ENCODE data around the gene GALNT6. TPM values are rescaled to one million over a fixed set of nuclear protein-coding genes. Genes with fewer than 3 reads are reported as not detected.

Gene GALNT6
- total and polyA plus RNA-seq, 9 of the 15 experiments (the other 6 are each of a cell fraction or from before 2014, with no cell fraction given) = 1.5 to 8.6 (median 5.1) TPM

DNA sequence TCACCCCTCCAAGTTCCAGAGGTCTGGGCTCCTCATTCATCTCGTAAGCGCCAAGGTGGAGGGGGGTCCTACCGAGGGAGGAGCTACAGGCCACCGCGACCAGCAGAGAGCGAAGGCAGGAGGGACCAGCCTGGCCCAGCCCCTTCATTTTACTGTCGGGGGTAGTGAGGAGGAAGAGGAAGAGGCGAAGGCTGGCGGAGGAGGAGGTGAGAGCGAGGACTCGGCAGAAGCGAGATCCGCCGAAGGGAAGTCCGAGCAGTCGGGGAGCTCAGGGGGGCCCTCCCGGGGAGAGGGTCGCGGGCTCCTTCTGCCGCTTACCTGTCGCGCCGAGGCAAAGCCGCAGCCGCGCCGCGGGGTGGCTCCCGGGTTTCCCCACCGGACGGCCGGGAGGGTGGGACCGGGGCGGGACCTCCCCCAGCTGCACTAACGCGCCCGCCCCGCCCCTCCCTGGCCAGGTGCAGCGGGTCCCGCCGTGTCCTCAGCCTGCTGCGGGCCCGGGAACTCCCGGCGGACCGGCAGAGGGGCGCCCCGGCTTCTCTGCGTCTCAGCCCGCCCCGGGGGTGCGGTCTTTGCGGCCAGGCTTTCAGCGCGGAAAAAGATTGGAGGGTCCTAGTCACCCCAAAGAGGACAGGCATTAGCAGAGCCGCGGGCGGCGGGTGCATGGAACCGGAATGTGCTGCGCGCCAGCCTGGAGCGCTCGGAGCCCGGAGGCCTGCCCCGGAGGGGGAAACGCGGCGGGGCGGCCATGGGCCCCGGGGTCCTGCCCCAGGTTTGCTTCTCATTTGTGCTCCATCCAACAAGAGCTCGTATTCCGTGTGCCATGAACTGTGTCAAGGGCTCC lies at the start of gene GALNT6 (continued):
- TF ChIP-seq PHF8 (IDR thresholded peaks at IDR 0.05; ENCODE audit: borderline replicate concordance, low read length) = peak; percentile 63; the same call in 1 of the 2 replicates
- TF ChIP-seq RBFOX2 (IDR thresholded peaks at IDR 0.05; ENCODE audit: low read depth, low read length) = peak; percentile 61
- no peak for TF ChIP-seq EWSR1 (IDR thresholded peaks at IDR 0.05; ENCODE audit: borderline replicate concordance, low read depth, partially characterized antibody)
- TF ChIP-seq, protein P1, sequence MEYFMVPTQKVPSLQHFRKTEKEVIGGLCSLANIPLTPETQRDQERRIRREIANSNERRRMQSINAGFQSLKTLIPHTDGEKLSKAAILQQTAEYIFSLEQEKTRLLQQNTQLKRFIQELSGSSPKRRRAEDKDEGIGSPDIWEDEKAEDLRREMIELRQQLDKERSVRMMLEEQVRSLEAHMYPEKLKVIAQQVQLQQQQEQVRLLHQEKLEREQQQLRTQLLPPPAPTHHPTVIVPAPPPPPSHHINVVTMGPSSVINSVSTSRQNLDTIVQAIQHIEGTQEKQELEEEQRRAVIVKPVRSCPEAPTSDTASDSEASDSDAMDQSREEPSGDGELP (CRISPR knock-in tag; IDR thresholded peaks at IDR 0.05; ENCODE audit: borderline replicate concordance) = peak; percentile 68; the same call in 1 of the 2 replicates
- no peak for TF ChIP-seq SLC30A9 (CRISPR knock-in tag; IDR thresholded peaks at IDR 0.05)
- TF ChIP-seq YY1 (IDR thresholded peaks at IDR 0.05; ENCODE audit: borderline replicate concordance in 1 of 3, control insufficient read depth in 1 of 3, extremely low read depth in 1 of 3, insufficient read depth in 3 of 3, insufficient read length in 1 of 3, insufficient replicate concordance in 2 of 3, low read depth in 1 of 3, low read length in 2 of 3) = peak in 1 of 3 experiments; percentile 22
- TF ChIP-seq ZBTB7A (IDR thresholded peaks at IDR 0.05; ENCODE audit: borderline replicate concordance, control insufficient read depth, low read depth, low read length) = peak; percentile 81; the same call in 1 of the 2 replicates
- no peak for TF ChIP-seq CHD4 (IDR thresholded peaks at IDR 0.05; ENCODE audit: insufficient read depth, insufficient replicate concordance, low read depth, low read length, poor library complexity, severe bottlenecking)
- TF ChIP-seq, protein P2, sequence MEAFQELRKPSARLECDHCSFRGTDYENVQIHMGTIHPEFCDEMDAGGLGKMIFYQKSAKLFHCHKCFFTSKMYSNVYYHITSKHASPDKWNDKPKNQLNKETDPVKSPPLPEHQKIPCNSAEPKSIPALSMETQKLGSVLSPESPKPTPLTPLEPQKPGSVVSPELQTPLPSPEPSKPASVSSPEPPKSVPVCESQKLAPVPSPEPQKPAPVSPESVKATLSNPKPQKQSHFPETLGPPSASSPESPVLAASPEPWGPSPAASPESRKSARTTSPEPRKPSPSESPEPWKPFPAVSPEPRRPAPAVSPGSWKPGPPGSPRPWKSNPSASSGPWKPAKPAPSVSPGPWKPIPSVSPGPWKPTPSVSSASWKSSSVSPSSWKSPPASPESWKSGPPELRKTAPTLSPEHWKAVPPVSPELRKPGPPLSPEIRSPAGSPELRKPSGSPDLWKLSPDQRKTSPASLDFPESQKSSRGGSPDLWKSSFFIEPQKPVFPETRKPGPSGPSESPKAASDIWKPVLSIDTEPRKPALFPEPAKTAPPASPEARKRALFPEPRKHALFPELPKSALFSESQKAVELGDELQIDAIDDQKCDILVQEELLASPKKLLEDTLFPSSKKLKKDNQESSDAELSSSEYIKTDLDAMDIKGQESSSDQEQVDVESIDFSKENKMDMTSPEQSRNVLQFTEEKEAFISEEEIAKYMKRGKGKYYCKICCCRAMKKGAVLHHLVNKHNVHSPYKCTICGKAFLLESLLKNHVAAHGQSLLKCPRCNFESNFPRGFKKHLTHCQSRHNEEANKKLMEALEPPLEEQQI (IDR thresholded peaks at IDR 0.05) = no peak
- TF ChIP-seq ATF7 (IDR thresholded peaks at IDR 0.05) = 0 out of 2 replicates have a peak, but pooled peaks have one; percentile 10
- TF ChIP-seq, protein P3, sequence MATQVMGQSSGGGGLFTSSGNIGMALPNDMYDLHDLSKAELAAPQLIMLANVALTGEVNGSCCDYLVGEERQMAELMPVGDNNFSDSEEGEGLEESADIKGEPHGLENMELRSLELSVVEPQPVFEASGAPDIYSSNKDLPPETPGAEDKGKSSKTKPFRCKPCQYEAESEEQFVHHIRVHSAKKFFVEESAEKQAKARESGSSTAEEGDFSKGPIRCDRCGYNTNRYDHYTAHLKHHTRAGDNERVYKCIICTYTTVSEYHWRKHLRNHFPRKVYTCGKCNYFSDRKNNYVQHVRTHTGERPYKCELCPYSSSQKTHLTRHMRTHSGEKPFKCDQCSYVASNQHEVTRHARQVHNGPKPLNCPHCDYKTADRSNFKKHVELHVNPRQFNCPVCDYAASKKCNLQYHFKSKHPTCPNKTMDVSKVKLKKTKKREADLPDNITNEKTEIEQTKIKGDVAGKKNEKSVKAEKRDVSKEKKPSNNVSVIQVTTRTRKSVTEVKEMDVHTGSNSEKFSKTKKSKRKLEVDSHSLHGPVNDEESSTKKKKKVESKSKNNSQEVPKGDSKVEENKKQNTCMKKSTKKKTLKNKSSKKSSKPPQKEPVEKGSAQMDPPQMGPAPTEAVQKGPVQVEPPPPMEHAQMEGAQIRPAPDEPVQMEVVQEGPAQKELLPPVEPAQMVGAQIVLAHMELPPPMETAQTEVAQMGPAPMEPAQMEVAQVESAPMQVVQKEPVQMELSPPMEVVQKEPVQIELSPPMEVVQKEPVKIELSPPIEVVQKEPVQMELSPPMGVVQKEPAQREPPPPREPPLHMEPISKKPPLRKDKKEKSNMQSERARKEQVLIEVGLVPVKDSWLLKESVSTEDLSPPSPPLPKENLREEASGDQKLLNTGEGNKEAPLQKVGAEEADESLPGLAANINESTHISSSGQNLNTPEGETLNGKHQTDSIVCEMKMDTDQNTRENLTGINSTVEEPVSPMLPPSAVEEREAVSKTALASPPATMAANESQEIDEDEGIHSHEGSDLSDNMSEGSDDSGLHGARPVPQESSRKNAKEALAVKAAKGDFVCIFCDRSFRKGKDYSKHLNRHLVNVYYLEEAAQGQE (IDR thresholded peaks at IDR 0.05; ENCODE audit: borderline replicate concordance) = no peak
- TF ChIP-seq, protein P3 (CRISPR knock-in tag; IDR thresholded peaks at IDR 0.05; ENCODE audit: low read depth) = no peak
- no peak for TF ChIP-seq TARDBP (IDR thresholded peaks at IDR 0.05)
- peak; percentile 44 for TF ChIP-seq ZFX (CRISPR knock-in tag; IDR thresholded peaks at IDR 0.05)
